HepG2 (cell line): Measurements from ENCODE around the gene SLC12A1. TPM values are rescaled to one million over a fixed set of nuclear protein-coding genes. Genes with fewer than 3 reads are reported as not detected.

Experiments used
- BRCA1 ChIP-seq: sonication (generic); formaldehyde crosslinking; IDR thresholded peaks from 2 replicates; pipeline ENCODE4 v1.4.0; 2020; ENCODE audit warnings: missing genetic modification reagents
- E2F2 ChIP-seq: sonication (generic); formaldehyde crosslinking; IDR thresholded peaks from 2 replicates; pipeline ENCODE4 v1.4.0; 2020; ENCODE audit warnings: missing genetic modification reagents, borderline replicate concordance
- KLF6 ChIP-seq: IDR thresholded peaks from 2 replicates; pipeline ENCODE4 v1.8.0; 2016; ENCODE audit warnings: missing biosample characterization, missing genetic modification reagents
- MYC ChIP-seq: sonication (generic); formaldehyde crosslinking; IDR thresholded peaks from 2 replicates; pipeline ENCODE4 v1.9.0; 2021; ENCODE audit warnings: missing genetic modification reagents, borderline replicate concordance
- RNF2 ChIP-seq: fragments of 450-650 bp; conservative IDR thresholded peaks from 2 replicates; pipeline ENCODE4 v1.6.1; 2016; ENCODE audit warnings: low read depth
- RXRB ChIP-seq: IDR thresholded peaks from 2 replicates; pipeline ENCODE4 v1.6.1; 2016; ENCODE audit warnings: borderline replicate concordance, missing genetic modification reagents, missing compliant biosample characterization
- SOX6 ChIP-seq, 2 experiments: fragments of 450-650 bp in 1 of 2; sonication (generic) in 1 of 2; formaldehyde crosslinking in 1 of 2; IDR thresholded peaks; 2 replicates each; pipeline versions ENCODE4 v1.4.0 to v1.6.1; 2017 to 2020; ENCODE audit warnings: antibody characterized with exemption in 1 of 2, mild to moderate bottlenecking in 1 of 2, missing genetic modification reagents in 1 of 2
- SYNCRIP ChIP-seq: fragments of 200-400 bp; formaldehyde crosslinking; IDR thresholded peaks from 2 replicates; pipeline ENCODE4 v1.6.1; 2018; ENCODE audit warnings: mild to moderate bottlenecking, low read depth, low read length; ENCODE audit not compliant: insufficient read depth
- TARDBP ChIP-seq: sonication (generic); formaldehyde crosslinking; IDR thresholded peaks from 2 replicates; pipeline ENCODE4 v1.8.0; 2022; ENCODE audit warnings: mild to moderate bottlenecking, missing genetic modification reagents
- THRA ChIP-seq: sonication (generic); formaldehyde crosslinking; IDR thresholded peaks from 2 replicates; pipeline ENCODE4 v1.4.0; 2020; ENCODE audit warnings: missing genetic modification reagents, borderline replicate concordance
- U2AF1 ChIP-seq: fragments of 200-400 bp; formaldehyde crosslinking; optimal IDR thresholded peaks from 2 replicates; pipeline ENCODE3; 2017; ENCODE audit warnings: mild to moderate bottlenecking, low read depth, low read length
- ZMYM3 ChIP-seq: sonication (generic); formaldehyde crosslinking; IDR thresholded peaks from 2 replicates; pipeline ENCODE4 v1.5.1; 2020; ENCODE audit warnings: mild to moderate bottlenecking, missing genetic modification reagents
- ZNF17 ChIP-seq: sonication (generic); formaldehyde crosslinking; IDR thresholded peaks from 2 replicates; pipeline ENCODE4 v1.5.0; 2020; ENCODE audit warnings: mild to moderate bottlenecking, missing genetic modification reagents
- ZNF337 ChIP-seq: sonication (generic); formaldehyde crosslinking; IDR thresholded peaks from 2 replicates; pipeline ENCODE4 v1.5.1; 2020; ENCODE audit warnings: missing genetic modification reagents, low read depth, mild to moderate bottlenecking, borderline replicate concordance
- ZNF800 ChIP-seq: sonication (generic); formaldehyde crosslinking; IDR thresholded peaks from 2 replicates; pipeline ENCODE4 v1.4.0; 2020; ENCODE audit warnings: missing genetic modification reagents
- polyA plus RNA-seq, 8 experiments: library from polyadenylated mRNA; depleted of rRNA in 3 of 8; stranded (reverse) in 7 of 8; unstranded in 1 of 8; fragments of >200 nt; fragmentation: Illumina TruSeq in 4 of 8; extraction: Trizol in 4 of 8; gene quantifications; 2 replicates each; pipeline versions ENCODE4 v1.2.1 to v1.2.3, GENCODE V29; 2011 to 2016; ENCODE audit warnings: low read depth in 4 of 8, missing spikeins in 1 of 8, mixed read lengths in 1 of 8; ENCODE audit not compliant: insufficient read depth in 1 of 8
- total RNA-seq, 5 experiments: library from RNA; depleted of rRNA; stranded (reverse); fragments of >200 nt; fragmentation: Illumina TruSeq; extraction: Trizol; gene quantifications; 2 replicates each; pipeline ENCODE4 v1.2.3, GENCODE V29; 2016; ENCODE audit warnings: low read depth in 1 of 5
- TF ChIP-seq, protein P1 (sequence below): sonication (generic); formaldehyde crosslinking; IDR thresholded peaks from 2 replicates; pipeline ENCODE4 v1.4.0; 2020; ENCODE audit warnings: missing genetic modification reagents, mild to moderate bottlenecking, borderline replicate concordance
- TF ChIP-seq, protein P2 (sequence below), 2 experiments: fragments of 450-650 bp in 1 of 2; sonication (generic) in 1 of 2; formaldehyde crosslinking; IDR thresholded peaks; 2 replicates each; pipeline versions ENCODE4 v1.5.0 to v1.8.0; 2020 to 2022; ENCODE audit warnings: mild to moderate bottlenecking in 1 of 2, missing genetic modification reagents in 1 of 2
- TF ChIP-seq, protein P3 (sequence below): sonication (generic); formaldehyde crosslinking; conservative IDR thresholded peaks from 2 replicates; pipeline ENCODE4 v1.4.0; 2020; ENCODE audit warnings: missing genetic modification reagents

The SLC12A1 gene
- total and polyA plus RNA-seq, 2 of the 13 experiments (the other 11 are each of a cell fraction or from before 2014, with no cell fraction given) = not detected

- TF ChIP-seq ZNF800 (CRISPR knock-in tag) (peak; percentile 74; the same call in 1 of the 2 replicates), RNF2 (0 out of 2 replicates have a peak, but pooled peaks have one; percentile 70), ZNF17 (peak; percentile 53; the same call in 1 of the 2 replicates), MYC (peak; percentile 52; the same call in 1 of the 2 replicates), E2F2 (0 out of 2 replicates have a peak, but pooled peaks have one; percentile 53), ZMYM3 (no peak), SOX6 (IDR thresholded peaks at IDR 0.05) (no peak), SOX6 (CRISPR knock-in tag; IDR thresholded peaks at IDR 0.05) (peak; percentile 28; the same call in 1 of the 2 replicates), RXRB (CRISPR knock-in tag) (0 out of 2 replicates have a peak, but pooled peaks have one; percentile 14), U2AF1 (peak; percentile 90), ZNF337 (CRISPR knock-in tag) (0 out of 2 replicates have a peak, but pooled peaks have one; percentile 42), KLF6 (CRISPR knock-in tag) (peak; percentile 48; the same call in 1 of the 2 replicates), THRA (CRISPR knock-in tag) (no peak), SYNCRIP (no peak), TARDBP (CRISPR knock-in tag) (no peak), BRCA1 (CRISPR knock-in tag) (no peak)
- TF ChIP-seq, protein P1, sequence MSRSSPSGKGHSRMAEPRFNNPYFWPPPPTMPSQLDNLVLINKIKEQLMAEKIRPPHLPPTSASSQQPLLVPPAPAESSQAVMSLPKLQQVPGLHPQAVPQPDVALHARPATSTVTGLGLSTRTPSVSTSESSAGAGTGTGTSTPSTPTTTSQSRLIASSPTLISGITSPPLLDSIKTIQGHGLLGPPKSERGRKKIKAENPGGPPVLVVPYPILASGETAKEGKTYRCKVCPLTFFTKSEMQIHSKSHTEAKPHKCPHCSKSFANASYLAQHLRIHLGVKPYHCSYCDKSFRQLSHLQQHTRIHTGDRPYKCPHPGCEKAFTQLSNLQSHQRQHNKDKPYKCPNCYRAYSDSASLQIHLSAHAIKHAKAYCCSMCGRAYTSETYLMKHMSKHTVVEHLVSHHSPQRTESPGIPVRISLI (CRISPR knock-in tag) = no peak
- TF ChIP-seq, protein P2, sequence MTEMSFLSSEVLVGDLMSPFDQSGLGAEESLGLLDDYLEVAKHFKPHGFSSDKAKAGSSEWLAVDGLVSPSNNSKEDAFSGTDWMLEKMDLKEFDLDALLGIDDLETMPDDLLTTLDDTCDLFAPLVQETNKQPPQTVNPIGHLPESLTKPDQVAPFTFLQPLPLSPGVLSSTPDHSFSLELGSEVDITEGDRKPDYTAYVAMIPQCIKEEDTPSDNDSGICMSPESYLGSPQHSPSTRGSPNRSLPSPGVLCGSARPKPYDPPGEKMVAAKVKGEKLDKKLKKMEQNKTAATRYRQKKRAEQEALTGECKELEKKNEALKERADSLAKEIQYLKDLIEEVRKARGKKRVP (CRISPR knock-in tag; IDR thresholded peaks at IDR 0.05) = no peak
- TF ChIP-seq, protein P3, sequence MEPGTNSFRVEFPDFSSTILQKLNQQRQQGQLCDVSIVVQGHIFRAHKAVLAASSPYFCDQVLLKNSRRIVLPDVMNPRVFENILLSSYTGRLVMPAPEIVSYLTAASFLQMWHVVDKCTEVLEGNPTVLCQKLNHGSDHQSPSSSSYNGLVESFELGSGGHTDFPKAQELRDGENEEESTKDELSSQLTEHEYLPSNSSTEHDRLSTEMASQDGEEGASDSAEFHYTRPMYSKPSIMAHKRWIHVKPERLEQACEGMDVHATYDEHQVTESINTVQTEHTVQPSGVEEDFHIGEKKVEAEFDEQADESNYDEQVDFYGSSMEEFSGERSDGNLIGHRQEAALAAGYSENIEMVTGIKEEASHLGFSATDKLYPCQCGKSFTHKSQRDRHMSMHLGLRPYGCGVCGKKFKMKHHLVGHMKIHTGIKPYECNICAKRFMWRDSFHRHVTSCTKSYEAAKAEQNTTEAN (CRISPR knock-in tag) = 0 out of 2 replicates have a peak, but pooled peaks have one; percentile 40
Measured at GRCh38 chr15:48330855-48331795, 125.0 kb downstream of the SLC12A1 start, which contains the start of gene DUT (continued).
